HG03460 (cell line): Measurements from ENCODE around the gene FAM222A.

ENCODE experiments used
- ATAC-seq: cut with Tn5 transposase; IDR thresholded peaks from one replicate; pipeline ENCODE4 v1.9.1; 2021; ENCODE audit not compliant: unreplicated experiment

The FAM222A gene

GRCh38 chr12:109818253-109818652 is 104.6 kb downstream of the FAM222A start:
- no peak for ATAC-seq

GRCh38 chr12:109818905-109819500 is 105.4 kb downstream of the FAM222A start:
- no peak for ATAC-seq
